Tibial nerve (tissue), 4 donors: ENCODE results near the gene FUT4.

Experiments used
- CTCF ChIP-seq, 5 experiments: fragments of 200-600 bp in 3 of 5; fragments of 450-650 bp in 2 of 5; sonication (generic) in 3 of 5; IDR thresholded peaks; one replicate each; pipeline ENCODE4 v1.5.1; 2016 to 2019; ENCODE audit warnings: antibody characterized with exemption in 5 of 5, mild to moderate bottlenecking in 3 of 5, moderate library complexity in 2 of 5
- EP300 ChIP-seq, 2 donors: sonication (generic); formaldehyde crosslinking; IDR thresholded peaks; one replicate each; pipeline ENCODE4 v1.6.1; 2017; ENCODE audit warnings: antibody characterized with exemption in 2 of 2, mild to moderate bottlenecking in 1 of 2

GRCh38 chr11:94574193-94574961, 30.7 kb downstream of the FUT4 start:
- TF ChIP-seq CTCF (IDR thresholded peaks at IDR 0.05) = no peak
- peak in 1 of 2 donors; percentile 25 for TF ChIP-seq EP300 (IDR thresholded peaks at IDR 0.05)
